ENCODE results near the gene TMCC1. TPM values are rescaled to one million over a fixed set of nuclear protein-coding genes. Genes with fewer than 3 reads are reported as not detected.

The TMCC1 gene
- total RNA-seq, 2 experiments from 2014 or later, result 17.6 to 17.8 TPM

DNA sequence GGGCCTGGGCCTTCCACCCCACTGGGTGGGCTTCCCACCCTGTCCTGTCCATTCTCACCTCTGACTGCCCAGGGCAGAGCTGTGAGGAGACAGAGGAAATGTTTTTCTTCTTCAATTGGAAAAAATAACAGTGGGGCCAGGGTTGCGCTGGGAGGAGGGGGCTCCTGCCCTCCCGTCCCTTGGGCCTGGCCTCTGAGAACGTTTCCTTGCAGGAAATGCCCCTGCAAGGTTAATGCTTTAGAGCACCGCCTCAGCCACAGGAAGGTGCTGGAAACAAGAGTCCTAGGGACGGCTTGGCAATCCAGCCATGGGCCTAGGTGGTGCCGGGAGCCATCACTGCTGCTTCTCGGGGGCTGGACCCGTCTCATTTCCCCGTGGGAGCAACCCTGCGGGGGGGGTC is 283.2 kb downstream of the TMCC1 start:
- Mint-ChIP-seq H3K4me1 (peaks cover 8% of the 10 kb centered on the region), H3K27me3 (peaks cover 35% of the 10 kb centered on the region), H3K4me3 (no peak overlapping the region), H3K9me3 (ENCODE audit: low read depth) (no peaks in the 10 kb centered on the region), H3K36me3 (no peaks in the 10 kb centered on the region), H3K27ac (no peak overlapping the region)
- CTCF ChIA-PET, result interaction anchor here (0.9 kb wide), 1 partner anchor 16 kb away, joined by 3 read pairs; no protein-coding TSS in a partner anchor
- ATAC-seq, result no peak
- no peak for DNase-seq

DNA sequence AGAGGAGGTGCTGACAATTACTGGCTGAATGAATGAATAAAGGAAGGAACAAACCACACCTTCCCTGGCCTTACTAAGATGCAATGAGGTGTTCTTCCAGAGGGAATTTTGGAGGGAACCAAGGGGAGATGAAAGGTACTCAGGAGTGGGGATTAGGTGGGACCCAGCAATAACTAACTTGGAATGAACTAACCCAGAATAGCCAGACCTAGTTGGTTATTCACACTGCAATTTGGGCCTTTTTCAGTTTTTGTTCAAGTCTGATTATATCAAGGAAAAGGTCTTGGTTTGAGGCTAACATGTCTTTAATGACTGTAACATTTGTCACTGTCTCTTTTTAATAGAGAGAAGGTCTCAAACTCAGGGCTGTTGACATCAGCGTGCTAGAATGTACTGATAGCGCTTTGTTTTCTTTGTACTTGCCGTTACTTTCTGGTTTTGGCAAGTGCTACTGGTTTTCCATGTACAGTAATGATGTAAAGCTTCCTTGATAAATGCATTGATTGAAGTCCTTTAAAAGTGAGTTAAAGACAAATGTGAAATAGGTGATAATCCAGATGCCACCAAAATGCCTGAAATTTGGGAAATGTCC is 283.8 kb downstream of the TMCC1 start:
- Mint-ChIP-seq H3K4me3 (no peak overlapping the region), H3K27me3 (peaks cover 39% of the 10 kb centered on the region), H3K27ac (no peak overlapping the region), H3K36me3 (no peaks in the 10 kb centered on the region), H3K9me3 (ENCODE audit: low read depth) (no peaks in the 10 kb centered on the region), H3K4me1 (peaks cover 8% of the 10 kb centered on the region)
- CTCF ChIA-PET, result interaction anchor here (2.3 kb wide), 1 partner anchor 14 kb away, joined by 6 read pairs; no protein-coding TSS in a partner anchor
- no peak for DNase-seq
- ATAC-seq, result no peak

DNA sequence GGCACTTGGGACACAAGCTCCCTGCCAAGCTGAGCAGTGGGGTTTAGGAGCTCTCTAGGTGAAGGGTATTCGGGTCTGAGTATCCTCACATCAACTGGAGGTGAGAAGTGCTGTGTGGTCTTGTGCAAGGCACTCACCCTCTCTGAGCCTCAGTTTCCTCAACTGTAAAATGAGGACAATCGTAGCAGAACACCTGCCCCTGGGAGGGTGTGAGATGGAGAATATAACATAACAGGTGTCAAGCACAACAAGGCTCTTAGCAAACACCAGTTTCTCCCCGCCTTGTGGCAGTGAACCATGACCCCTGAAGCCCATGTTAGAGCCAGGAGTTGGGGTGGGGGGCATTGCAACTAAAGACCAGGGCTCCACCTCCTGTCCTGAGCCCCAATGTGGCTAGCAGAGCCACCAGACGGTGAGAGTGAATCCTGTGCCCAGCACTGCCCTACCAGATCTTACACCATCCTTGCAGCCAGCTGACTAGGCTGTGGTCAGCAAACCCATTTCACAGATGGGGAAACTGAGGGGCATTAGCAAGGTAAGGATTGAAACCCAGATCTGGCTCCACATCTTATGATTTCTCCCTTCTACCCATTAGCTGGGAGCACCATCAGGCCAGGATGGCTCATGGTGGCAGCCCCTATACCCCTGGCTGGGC is 284.4 kb downstream of the TMCC1 start:
- Mint-ChIP-seq H3K27ac (no peak overlapping the region), H3K4me3 (no peak overlapping the region), H3K9me3 (ENCODE audit: low read depth) (no peaks in the 10 kb centered on the region), H3K36me3 (no peaks in the 10 kb centered on the region), H3K4me1 (peaks cover 8% of the 10 kb centered on the region), H3K27me3 (peaks cover 45% of the 10 kb centered on the region)
- no peak for ATAC-seq
- CTCF ChIA-PET, result interaction anchor here (0.6 to 2.3 kb wide), 3 partner anchors 13 to 119 kb away, joined by 3 to 6 read pairs (median 4); no protein-coding TSS in a partner anchor
- DNase-seq, result no peak

DNA sequence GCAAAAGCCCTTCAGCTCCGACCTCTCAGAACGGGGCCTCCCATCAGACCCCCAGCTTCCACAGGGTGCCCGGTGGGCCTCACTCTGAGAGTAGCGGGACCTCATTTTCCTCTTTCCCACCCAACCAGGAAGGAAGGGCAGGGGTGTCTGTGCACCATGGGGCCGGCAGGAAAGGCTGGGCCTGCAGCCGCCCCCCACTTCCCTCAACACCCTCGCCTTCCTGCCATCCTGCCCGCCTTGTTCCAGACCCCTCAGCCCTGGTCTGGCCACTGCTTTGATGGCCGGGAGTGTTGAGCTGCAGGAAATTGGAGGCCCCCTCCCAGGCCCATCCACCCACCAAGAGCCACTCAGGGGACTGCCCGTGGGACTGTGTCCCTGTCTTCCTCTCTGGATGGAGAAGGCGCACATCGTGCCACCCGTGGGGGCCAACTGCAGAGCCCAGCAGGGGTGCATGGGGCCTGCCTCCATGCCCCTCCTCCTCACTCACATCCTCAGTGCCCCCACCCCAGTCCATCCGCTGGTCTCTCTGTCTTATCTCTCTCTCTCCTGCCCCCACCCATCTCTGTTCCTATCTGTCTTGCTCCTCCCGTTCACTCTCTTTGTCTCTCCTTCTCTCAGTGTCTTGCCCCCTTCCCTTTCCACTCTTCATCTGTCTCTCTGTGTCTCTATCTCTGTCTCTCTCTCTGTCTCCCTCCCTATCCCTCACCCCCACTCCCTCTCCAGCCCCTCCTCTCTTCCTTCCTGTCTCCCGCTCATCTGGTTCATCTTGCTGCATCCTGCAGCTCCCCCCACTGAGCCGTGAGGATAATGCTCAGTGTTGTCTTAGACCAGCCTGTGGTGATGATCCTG is 285.2 kb downstream of the TMCC1 start:
- Mint-ChIP-seq H3K9me3 (ENCODE audit: low read depth) (no peaks in the 10 kb centered on the region), H3K36me3 (no peaks in the 10 kb centered on the region), H3K27ac (no peak overlapping the region), H3K4me1 (peaks cover 8% of the 10 kb centered on the region), H3K27me3 (peaks cover 52% of the 10 kb centered on the region), H3K4me3 (no peak overlapping the region)
- CTCF ChIA-PET, result interaction anchor here (0.6 to 2.3 kb wide), 3 partner anchors 12 to 118 kb away, joined by 3 to 6 read pairs (median 4); no protein-coding TSS in a partner anchor
- ATAC-seq (no peak), DNase-seq (no peak)

DNA sequence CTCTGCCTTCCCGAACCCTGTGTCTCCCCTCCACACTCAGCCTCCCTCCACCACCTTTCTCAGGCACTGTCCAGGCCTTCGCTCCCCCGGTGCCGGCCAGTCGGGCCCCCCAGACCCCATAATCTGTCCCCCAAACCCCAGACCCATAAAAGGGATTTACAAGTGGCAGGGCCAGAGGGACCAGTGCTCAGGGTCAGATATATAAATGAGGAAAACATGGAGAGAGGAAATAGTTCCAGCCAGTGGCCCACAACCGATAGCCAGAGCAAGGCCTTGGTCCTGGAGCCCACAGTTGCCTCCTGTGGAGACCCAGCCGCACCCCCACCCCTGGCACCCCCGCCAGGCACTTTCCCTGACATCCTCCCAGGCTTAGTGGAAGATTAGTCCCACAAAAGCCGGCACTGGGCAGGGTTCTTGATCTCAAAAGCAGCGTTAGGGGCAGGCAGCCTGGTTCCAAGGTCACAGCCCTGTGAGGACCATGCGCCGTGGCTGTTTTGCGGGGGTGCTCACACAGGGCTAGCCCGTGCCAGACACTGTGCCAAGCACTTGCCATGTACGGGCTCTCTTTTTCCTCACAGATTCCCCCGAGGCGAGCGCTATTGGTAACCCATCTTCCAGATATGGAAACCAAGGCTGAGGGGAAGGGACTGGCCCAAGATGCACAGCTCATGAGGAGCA is 286.0 kb downstream of the TMCC1 start:
- CTCF ChIA-PET, result interaction anchor here (1.3 to 2.3 kb wide), 3 partner anchors 12 to 117 kb away, joined by 4 to 6 read pairs (median 4); no protein-coding TSS in a partner anchor
- Mint-ChIP-seq H3K4me1 (peaks cover 8% of the 10 kb centered on the region), H3K27ac (no peak overlapping the region), H3K4me3 (peak overlapping the region; percentile 76), H3K9me3 (ENCODE audit: low read depth) (no peaks in the 10 kb centered on the region), H3K36me3 (no peaks in the 10 kb centered on the region), H3K27me3 (peaks cover 60% of the 10 kb centered on the region)
- no peak for DNase-seq
- ATAC-seq, result no peak

DNA sequence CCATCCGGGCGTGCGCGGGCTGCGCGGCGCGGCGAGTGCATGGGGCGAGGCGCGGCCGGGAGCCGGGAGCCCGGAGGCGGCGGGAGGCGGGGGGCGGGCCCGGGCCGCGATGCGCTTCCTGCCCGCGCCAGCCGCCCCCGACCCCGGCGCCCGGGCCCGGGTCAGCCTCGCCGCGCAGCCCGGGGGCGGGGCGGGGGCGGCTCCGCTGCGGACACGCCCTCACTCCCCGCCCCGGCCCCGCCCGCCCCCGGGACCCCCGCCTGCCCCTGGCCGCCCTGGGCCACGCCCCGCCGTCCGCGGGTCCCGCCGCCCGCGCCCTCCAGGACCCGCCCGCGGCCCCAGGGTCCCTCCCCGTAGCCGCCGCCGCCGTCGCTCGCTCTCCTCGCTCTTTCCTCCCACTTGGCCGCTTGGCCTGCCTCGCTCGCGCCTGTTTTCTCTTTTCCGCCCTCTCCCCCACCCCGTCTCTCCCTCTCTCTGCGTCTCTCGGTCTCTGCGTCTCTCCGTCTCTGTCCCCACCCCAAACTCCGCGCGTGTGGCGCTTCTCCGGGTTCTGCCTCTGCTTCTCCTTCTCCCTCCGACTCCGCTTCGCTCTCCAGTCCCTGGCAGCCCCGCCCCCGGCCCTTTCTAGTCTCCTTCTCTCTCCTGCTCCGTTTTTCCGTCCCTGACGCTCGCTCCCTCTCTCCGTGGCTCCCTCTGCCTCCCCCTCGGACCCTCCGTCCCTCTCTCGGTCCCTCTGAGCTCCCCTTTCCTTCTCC is 286.7 kb downstream of the TMCC1 start, which contains the start of gene PLXND1:
Gene PLXND1, minus strand, starts transcription at position 41 of the 755 bp plus-strand sequence. Its CDS starts 37 bp downstream, at position 4.
- DNase-seq (peak; percentile 45), ATAC-seq (peak; percentile 63)
- Mint-ChIP-seq H3K27ac (no peak within 1 kb of the TSS), H3K4me3 (peak within 1 kb of the TSS; percentile 76), H3K27me3 (peaks cover 65% of the 10 kb centered on the region), H3K4me1 (peaks cover 8% of the 10 kb centered on the region), H3K9me3 (ENCODE audit: low read depth) (no peaks in the 10 kb centered on the region), H3K36me3 (no peaks in the 10 kb centered on the region)
- CTCF ChIA-PET, result interaction anchor here (1.3 to 1.8 kb wide), 3 partner anchors 11 to 117 kb away, joined by 4 to 7 read pairs (median 4); no protein-coding TSS in a partner anchor

DNA sequence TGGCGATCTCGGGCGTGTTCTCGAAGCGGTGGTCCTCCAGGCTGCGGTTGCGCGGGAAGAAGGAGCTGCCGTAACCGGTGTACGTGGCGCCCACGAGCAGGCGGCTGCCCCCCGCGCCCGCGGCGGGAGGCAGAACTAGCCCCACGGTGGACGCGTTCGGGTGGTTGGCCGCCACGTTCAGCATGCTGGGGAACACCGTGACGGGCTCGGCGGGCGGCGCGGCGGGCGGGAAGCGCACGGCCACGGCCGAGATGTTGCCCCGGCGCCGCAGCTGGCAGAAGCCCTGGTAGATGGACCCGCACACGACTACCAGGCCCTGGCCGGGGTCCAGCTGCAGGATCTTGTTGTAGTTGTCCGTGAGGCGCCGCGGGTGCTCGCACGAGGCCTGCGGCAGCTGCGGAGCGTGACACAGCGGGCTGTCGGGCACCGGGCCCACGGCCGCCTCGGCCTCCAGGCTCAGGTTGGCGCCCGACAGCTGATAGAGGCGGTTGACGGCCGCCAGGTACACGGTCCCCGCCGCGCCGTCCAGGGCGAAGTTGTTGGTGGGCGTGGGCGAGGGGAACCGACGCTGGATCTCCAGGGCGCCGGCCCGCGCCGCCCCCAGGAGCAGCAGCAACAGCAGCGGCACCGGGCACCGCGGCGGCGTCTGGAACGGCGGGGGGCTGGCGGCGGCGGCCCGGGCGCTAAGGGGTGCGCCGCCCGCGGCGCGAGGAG is 287.4 kb downstream of the TMCC1 start:
- Mint-ChIP-seq H3K27ac (no peak overlapping the region), H3K27me3 (peaks cover 70% of the 10 kb centered on the region), H3K9me3 (ENCODE audit: low read depth) (no peaks in the 10 kb centered on the region), H3K36me3 (no peaks in the 10 kb centered on the region), H3K4me1 (peaks cover 8% of the 10 kb centered on the region), H3K4me3 (peak overlapping the region; percentile 60)
- CTCF ChIA-PET, result interaction anchor here (0.5 to 1.8 kb wide), 6 partner anchors 10 to 472 kb away, joined by 3 to 7 read pairs (median 4); no protein-coding TSS in a partner anchor
- ATAC-seq (peak; percentile 10), DNase-seq (no peak)

DNA sequence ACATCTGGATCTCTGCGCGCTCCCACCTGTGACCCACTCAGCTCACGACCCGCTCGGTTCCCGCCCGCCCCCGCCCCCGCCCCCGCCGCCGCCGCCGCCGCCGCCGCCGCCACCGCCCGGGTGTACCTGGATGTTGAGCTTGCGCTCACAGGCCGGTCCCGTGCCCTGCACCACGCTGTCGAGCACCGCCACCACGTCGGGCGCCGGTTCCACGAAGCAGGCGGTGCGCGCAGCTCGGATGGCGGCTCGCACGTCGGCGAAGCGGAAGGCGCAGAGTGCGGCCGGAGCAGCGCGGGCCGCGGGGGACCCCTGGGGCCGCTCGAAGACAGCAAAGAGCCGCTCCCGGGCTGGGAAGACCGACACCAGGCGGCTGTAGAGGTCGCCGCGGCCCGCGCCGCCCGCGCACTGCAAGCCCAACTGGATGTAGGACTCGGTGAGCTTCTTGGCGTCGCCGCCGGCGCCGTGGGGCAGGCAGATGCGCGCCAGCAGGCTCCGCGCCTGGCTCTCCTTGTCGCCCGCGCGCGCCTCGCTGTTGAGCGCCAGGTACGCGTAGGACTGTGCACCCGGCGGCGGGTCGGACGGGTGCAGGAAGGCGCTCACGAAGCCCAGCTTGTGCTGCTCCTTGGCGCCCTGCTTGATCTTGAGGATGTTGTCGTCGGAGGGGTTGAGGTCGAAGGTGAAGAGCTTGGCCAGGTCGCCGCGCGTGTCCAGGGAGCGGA is 288.1 kb downstream of the TMCC1 start:
- peaks cover 77% of the 10 kb centered on the region for H3K27me3 Mint-ChIP-seq
- ATAC-seq, result peak; percentile 52
- no peaks in the 10 kb centered on the region for H3K9me3 Mint-ChIP-seq (ENCODE audit: low read depth)
- peak overlapping the region; percentile 60 for H3K4me3 Mint-ChIP-seq
- CTCF ChIA-PET, result interaction anchor here (0.6 to 1.8 kb wide), 5 partner anchors 9 to 222 kb away, joined by 3 to 7 read pairs (median 4); no protein-coding TSS in a partner anchor
- DNase-seq, result peak; percentile 47
- no peak overlapping the region for H3K27ac Mint-ChIP-seq
- no peaks in the 10 kb centered on the region for H3K36me3 Mint-ChIP-seq
- peaks cover 8% of the 10 kb centered on the region for H3K4me1 Mint-ChIP-seq

DNA sequence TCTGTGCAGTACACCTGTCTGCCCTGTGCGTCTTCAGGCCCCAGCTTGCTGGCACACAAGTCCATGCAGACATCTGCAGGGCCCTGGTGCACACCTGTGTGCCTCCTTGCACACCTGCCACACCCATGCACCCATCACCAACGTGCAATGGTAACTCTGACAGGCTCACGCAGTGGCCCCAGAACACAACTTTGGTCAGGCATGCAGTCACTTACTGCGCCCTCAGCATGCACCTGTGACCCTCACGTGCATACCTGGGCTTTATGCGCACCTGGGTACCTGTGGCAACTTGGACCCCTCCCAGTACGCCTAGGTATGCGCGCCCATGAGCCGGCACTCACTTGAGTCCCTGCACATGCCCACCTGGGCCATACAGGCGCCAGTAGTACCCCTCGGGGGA is 288.7 kb downstream of the TMCC1 start:
- no peak overlapping the region for H3K27ac Mint-ChIP-seq
- H3K36me3 Mint-ChIP-seq, result no peaks in the 10 kb centered on the region
- no peak overlapping the region for H3K4me3 Mint-ChIP-seq
- H3K9me3 Mint-ChIP-seq (ENCODE audit: low read depth), result no peaks in the 10 kb centered on the region
- CTCF ChIA-PET, result interaction anchor here (0.6 to 1.8 kb wide), 3 partner anchors 8 to 115 kb away, joined by 3 to 5 read pairs (median 4); no protein-coding TSS in a partner anchor
- H3K27me3 Mint-ChIP-seq, result peaks cover 77% of the 10 kb centered on the region
- DNase-seq (no peak), ATAC-seq (no peak)
- peaks cover 8% of the 10 kb centered on the region for H3K4me1 Mint-ChIP-seq

DNA sequence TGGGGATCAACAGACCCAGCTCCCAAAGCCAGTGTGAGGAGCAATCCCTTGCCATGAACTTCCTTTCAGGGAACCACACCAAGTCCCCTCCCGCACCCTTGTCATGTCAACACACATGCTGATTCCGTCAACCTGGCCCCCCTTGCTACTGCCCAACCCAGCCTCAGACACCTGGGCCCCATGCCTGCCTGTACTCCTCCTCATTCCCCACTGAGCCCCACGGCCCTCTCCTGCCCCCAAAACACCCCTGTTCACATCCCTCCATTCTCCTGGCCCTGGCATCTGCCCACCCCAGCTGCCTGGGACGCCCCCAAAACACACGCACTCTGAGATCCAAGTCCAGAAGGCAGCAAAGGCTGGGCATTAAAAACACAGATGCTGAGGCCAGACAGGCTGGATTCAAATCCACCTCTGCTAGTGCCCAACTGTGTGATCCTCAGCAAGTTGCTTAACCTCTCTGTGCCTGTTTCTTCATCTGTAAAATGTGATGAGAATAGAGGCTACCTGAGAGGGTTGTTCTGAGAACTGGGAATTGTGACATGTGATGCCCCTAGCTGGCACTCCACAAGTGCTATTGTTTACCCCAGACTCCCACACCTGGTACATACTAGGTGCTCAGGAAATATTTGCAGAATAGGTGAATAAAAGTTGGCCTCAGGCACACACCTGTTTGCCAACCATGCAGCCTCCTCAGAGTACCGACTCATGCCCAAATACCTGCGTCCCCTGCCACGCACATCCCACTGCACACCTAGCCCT is 289.3 kb downstream of the TMCC1 start:
- Mint-ChIP-seq H3K27me3 (peaks cover 76% of the 10 kb centered on the region), H3K4me1 (peaks cover 11% of the 10 kb centered on the region), H3K36me3 (no peaks in the 10 kb centered on the region), H3K9me3 (ENCODE audit: low read depth) (no peaks in the 10 kb centered on the region), H3K27ac (no peak overlapping the region), H3K4me3 (no peak overlapping the region)
- CTCF ChIA-PET, result no interaction called here
- DNase-seq (no peak), ATAC-seq (no peak)

DNA sequence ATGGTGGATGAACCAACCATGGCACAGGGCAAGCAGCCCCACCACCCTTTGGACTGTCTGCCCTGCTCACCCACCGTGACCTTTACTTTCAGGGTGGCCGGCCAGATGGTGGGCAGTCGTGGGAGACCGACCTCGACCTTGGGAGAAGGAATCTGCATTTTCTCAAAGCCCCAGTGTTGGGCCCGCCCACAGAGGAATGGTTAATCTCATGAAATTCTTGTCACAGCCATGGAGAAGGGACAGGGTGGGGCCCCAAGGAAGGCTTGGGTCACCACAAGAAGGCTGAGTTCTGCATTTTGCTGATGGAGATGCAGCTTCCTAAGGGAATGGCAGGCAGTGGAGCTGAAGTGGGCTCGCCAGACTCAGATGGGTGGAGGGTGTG is 290.0 kb downstream of the TMCC1 start:
- ATAC-seq, result no peak
- Mint-ChIP-seq H3K9me3 (ENCODE audit: low read depth) (no peaks in the 10 kb centered on the region), H3K27me3 (peaks cover 76% of the 10 kb centered on the region), H3K27ac (no peak overlapping the region), H3K36me3 (no peaks in the 10 kb centered on the region), H3K4me1 (peaks cover 15% of the 10 kb centered on the region), H3K4me3 (no peak overlapping the region)
- CTCF ChIA-PET, result interaction anchor here (0.8 kb wide), 1 partner anchor 113 kb away, joined by 3 read pairs; no protein-coding TSS in a partner anchor
- DNase-seq, result no peak

Measured in activated CD8-positive, alpha-beta memory T cell treated with anti-CD3 and anti-CD28 coated beads, Interleukin-2, amount 10 ng/mL, durations not matched to agents 7 days and 5 days (primary cell).